GM06990 (cell line): Measurements from ENCODE around the gene DLG2.

Experiments used
- DNase-seq: peaks from one replicate; pipeline ENCODE4 v3.0.0-alpha.2; 2011; ENCODE audit not compliant: insufficient read length; ENCODE audit errors: extremely low read depth
- H3K27me3 ChIP-seq: replicated peaks from 2 replicates; pipeline ENCODE4 v1.6.0; 2011; ENCODE audit warnings: low read length; ENCODE audit not compliant: control insufficient read depth, insufficient read depth
- H3K36me3 ChIP-seq: 2 replicates; pipeline ENCODE4 v1.5.1; 2011; ENCODE audit warnings: low read length; ENCODE audit not compliant: control insufficient read depth, insufficient read depth
- H3K4me3 ChIP-seq: replicated peaks from 2 replicates; pipeline ENCODE4 v1.5.1; 2011; ENCODE audit warnings: low read depth, mild to moderate bottlenecking, control low read depth, low read length
- CTCF ChIP-seq: IDR thresholded peaks from 2 replicates; pipeline ENCODE4 v1.5.1; 2011; ENCODE audit warnings: low read length, control low read depth, mild to moderate bottlenecking, inconsistent platforms; ENCODE audit not compliant: insufficient read depth, poor library complexity, severe bottlenecking

Gene DLG2

GRCh38 chr11:83924795-83925542 lies 1702.2 kb downstream of the DLG2 start:
- no peak for TF ChIP-seq CTCF
- no peaks in the 10 kb centered on the region for H3K36me3 ChIP-seq
- no peaks in the 10 kb centered on the region for H3K27me3 ChIP-seq
- no peak overlapping the region for H3K4me3 ChIP-seq
- no peak for DNase-seq

- H3K27me3 ChIP-seq, result no peaks in the 10 kb centered on the region
- no peak for DNase-seq
- no peaks in the 10 kb centered on the region for H3K36me3 ChIP-seq
- TF ChIP-seq CTCF, result no peak
- H3K4me3 ChIP-seq, result no peak overlapping the region
These were observed 1703.2 kb downstream of the DLG2 start for GRCh38 chr11:83923961-83924360.

GRCh38 chr11:83922953-83923352 lies 1704.2 kb downstream of the DLG2 start:
- Histone ChIP-seq H3K4me3 (no peak overlapping the region), H3K36me3 (no peaks in the 10 kb centered on the region), H3K27me3 (no peaks in the 10 kb centered on the region)
- no peak for TF ChIP-seq CTCF
- DNase-seq, result no peak

- H3K4me3 ChIP-seq, result no peak overlapping the region
- no peak for TF ChIP-seq CTCF
- DNase-seq, result no peak
- H3K27me3 ChIP-seq, result no peaks in the 10 kb centered on the region
- H3K36me3 ChIP-seq, result no peaks in the 10 kb centered on the region
These were observed 1704.8 kb downstream of the DLG2 start for GRCh38 chr11:83922318-83922717.

GRCh38 chr11:83921447-83922192 lies 1705.5 kb downstream of the DLG2 start:
- no peaks in the 10 kb centered on the region for H3K27me3 ChIP-seq
- no peak overlapping the region for H3K4me3 ChIP-seq
- DNase-seq, result no peak
- no peak for TF ChIP-seq CTCF
- H3K36me3 ChIP-seq, result no peaks in the 10 kb centered on the region
